UCSD-AML1 (cell line): ENCODE data around the gene WWC1.
"Not testable (repeated sequence)": the region's sequence is repeated elsewhere in the genome, so short reads cannot be mapped to it uniquely, and the experiment has no call there.

Experiments
- DNase-seq: peaks from one replicate; lab custom pipeline; 2025; ENCODE audit not compliant: unreplicated experiment; lab: John Stamatoyannopoulos, UW

WWC1 gene

DNA sequence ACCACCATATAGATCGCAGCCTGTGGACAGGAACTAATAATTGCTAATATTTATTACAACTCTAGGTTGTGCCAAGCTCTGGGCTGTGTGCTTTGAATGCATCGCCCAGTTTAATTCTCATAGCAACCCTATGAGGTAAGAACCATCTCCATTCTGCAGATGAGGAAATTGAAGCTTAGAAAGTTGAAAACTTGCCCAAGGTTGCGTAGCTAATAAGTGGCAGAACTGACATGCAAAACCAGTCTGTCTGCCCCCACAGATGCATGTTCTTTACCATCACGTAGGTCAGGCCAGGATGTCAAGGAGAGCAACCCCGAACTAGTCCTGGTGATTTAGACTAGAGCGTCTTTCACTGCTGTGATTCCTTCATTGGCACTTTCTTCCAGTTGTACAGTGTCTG is 15.6 kb downstream of the WWC1 start:
- DNase-seq = no peak

- no peak for DNase-seq
Observed at GRCh38 chr5:168307925-168308584, 16.6 kb downstream of the WWC1 start.

GRCh38 chr5:168308976-168309598 is 17.6 kb downstream of the WWC1 start:
- no peak for DNase-seq

- not testable (repeated sequence) for DNase-seq
Observed at GRCh38 chr5:168310541-168310940, 19.1 kb downstream of the WWC1 start.

DNA sequence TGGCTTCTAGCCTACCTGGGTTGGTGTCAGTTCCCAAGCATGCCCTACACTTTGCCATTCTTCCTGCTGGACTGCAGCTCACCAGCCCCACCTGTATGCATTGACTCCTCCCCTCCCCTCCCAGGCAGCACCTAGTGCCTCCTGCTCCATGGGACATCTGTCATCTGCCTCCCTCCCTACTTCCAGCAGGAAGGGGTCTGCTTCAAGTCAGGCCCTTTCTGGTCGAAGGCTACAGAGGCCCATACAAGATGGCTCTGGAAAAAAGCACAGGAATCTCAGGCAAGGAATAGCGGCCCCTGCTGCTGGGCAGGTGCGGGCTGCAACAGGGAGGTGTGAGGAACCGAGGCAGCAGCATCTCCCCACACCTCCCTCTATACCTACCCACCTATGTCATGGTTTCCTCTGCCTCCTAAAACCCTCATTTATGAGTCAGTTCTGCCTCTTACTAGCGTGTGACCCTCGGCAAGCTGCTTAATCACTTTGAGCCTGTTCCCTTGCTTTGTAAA is 19.7 kb downstream of the WWC1 start:
- DNase-seq = no peak

GRCh38 chr5:168312606-168313295 is 21.3 kb downstream of the WWC1 start:
- DNase-seq = no peak

DNA sequence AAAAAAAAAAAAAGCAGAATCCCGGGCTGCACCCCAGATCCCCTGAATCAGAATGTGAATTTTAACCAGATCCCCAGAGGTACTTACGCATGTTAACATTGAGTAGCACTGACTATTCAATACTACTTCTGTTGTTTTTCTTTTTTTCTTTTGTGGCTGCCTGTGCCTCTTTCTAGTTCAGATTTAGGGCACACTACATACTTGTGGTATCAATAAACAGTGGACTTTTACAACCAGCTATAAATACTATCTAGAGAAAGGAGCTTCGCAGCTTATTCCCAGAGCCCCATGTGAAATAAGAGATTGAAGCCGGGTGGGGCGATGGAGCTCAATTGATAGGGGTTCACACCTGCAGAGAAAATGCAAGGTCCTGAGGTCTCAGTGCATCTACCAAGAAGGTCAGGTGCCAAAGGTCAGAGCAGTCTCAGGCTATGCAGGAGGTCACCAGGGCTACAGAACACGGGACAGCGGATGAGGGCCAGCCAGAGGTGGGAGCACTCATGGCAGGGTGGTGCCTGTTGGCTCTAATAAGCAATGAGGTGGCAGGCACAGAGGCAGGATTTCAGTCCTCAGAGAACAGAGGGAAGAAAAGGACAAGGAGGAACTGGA is 22.3 kb downstream of the WWC1 start:
- no peak for DNase-seq

DNA sequence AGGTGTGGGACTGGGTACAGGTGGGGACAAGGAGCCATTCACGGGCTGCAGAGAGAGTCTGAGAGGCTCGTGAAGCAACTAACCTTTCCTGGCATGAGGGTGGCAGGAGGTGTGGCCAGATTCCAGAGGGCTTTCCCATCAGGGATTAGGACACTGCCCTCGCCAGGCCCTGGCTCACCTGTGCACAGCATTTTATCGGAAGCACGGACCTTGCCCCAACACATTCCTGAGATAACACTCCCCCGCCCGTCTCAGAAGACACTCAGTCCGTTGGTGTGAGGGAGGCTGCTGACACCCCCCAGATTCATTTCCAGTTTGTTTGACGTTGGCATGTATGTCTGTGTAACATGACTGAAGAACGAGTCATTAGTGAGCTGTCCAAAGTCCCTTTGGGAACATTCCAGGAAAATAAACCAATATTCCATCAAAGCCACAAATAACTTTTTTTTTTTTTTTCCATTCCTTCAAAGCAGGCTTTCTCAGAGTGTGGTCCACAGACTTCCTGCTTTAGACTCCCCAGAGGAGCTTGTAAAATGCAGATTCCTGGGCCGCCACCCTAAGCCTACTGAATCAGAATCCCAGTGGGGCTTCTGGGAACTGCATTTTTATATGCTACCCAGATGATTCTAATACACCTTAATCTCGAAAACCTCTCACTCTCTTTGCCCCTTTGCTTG is 23.4 kb downstream of the WWC1 start:
- no peak for DNase-seq

- DNase-seq = no peak
Observed at GRCh38 chr5:168315416-168316138, 24.1 kb downstream of the WWC1 start.

DNA sequence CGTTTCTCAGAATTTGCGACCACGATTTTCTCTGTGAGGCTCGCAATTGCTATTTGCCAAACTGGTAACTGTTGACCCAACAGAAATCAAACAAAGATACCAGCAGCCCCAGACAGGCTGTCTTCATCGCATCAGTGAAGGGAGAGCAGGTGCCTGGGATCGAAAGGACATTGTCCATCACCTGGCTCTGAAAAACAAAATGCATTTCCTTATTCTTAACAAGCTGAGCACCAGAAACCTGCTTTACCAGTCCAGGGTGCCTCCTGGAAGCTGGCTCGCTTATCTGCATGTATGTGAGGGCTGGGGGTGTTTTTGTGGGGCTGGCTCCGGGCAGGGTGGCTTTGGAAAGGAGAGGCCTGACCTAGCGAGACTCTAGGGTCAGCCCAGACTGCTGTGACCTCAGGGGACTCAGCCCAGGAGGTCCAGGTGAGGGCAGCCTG is 24.7 kb downstream of the WWC1 start:
- DNase-seq = no peak

- DNase-seq = no peak
Observed at GRCh38 chr5:168317096-168317520, 25.7 kb downstream of the WWC1 start.

DNA sequence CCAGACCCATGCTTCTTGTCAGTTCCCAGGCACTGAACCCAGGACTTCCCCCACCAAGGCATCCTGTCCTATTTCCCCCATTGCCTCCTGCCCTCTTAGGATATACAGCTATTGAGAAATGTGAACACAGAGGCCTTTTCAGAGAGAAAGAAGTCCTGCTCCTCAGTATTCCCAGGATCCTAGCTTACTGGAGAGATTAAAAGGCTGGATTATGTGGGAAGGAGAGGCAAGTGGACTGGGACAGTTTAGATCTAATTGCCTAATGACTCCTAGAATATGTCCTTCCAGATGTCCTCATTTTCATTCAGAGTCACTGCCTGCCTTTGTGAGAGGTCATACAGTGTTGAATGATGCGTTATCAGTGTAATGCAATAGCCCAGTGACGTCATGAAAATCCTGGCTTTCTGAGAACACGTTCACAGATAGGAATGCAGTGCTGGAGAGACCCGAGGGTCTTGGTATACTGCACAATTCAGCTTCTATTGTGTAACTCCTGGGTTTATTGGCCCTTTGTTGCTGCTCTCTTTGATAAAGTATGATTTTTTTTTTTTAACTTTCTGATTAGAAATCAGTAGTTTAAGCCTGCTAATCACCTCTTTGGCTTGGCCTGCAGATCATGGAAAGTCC is 26.2 kb downstream of the WWC1 start:
- no peak for DNase-seq

DNA sequence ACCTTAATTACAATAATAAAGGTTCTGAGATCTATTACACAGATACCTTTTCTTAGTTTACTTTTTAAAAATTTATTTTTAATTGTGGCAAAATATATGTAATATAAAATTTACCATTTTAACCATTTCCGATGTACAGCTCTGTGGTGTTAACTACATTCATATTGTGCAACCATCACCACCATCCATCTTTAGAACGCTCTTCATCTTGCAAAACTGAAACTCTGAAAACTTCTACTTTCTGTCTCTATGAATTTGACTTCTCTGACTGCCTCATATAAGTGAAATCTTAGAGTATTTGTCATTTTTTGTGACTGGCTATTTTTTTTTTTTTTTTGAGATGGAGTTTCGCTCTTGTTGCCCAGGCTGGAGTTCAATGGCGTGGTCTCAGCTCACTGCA is 26.8 kb downstream of the WWC1 start:
- no peak for DNase-seq

GRCh38 chr5:168319774-168320173 is 28.3 kb downstream of the WWC1 start:
- no peak for DNase-seq

- DNase-seq = no peak
Observed at GRCh38 chr5:168320805-168321204, 29.4 kb downstream of the WWC1 start.

- DNase-seq = no peak
Observed at GRCh38 chr5:168324859-168325630, 33.6 kb downstream of the WWC1 start.

- no peak for DNase-seq
Observed at GRCh38 chr5:168327019-168327421, 35.6 kb downstream of the WWC1 start.

- no peak for DNase-seq
Observed at GRCh38 chr5:168327451-168327850, 36.0 kb downstream of the WWC1 start.

GRCh38 chr5:168327994-168328393 is 36.5 kb downstream of the WWC1 start:
- no peak for DNase-seq
